HS-5 (cell line): ENCODE results near the gene LDLRAD3.

ENCODE experiments used
- DNase-seq: peaks from one replicate; pipeline ENCODE4 v3.0.0-alpha.2; 2012; ENCODE audit warnings: low read depth

Gene LDLRAD3

GRCh38 chr11:35927682-35928081 is 16.2 kb upstream of the LDLRAD3 start:
- peak; percentile 41 for DNase-seq

- no peak for DNase-seq
Measured at GRCh38 chr11:35928688-35929395, 15.0 kb upstream of the LDLRAD3 start.

- no peak for DNase-seq
Measured at GRCh38 chr11:35930466-35930865, 13.4 kb upstream of the LDLRAD3 start.

- DNase-seq: no peak
Measured at GRCh38 chr11:35932121-35932520, 11.7 kb upstream of the LDLRAD3 start.

- DNase-seq: peak; percentile 38
Measured at GRCh38 chr11:35932681-35933319, 11.1 kb upstream of the LDLRAD3 start.

GRCh38 chr11:35933320-35933871 is 10.5 kb upstream of the LDLRAD3 start:
- DNase-seq: no peak

GRCh38 chr11:35934271-35934670 is 9.6 kb upstream of the LDLRAD3 start:
- no peak for DNase-seq

GRCh38 chr11:35934981-35935380 is 8.9 kb upstream of the LDLRAD3 start:
- no peak for DNase-seq

GRCh38 chr11:35935390-35935789 is 8.5 kb upstream of the LDLRAD3 start:
- DNase-seq: no peak

GRCh38 chr11:35937111-35937510 is 6.8 kb upstream of the LDLRAD3 start:
- DNase-seq: no peak

GRCh38 chr11:35937700-35938099 is 6.2 kb upstream of the LDLRAD3 start:
- no peak for DNase-seq

GRCh38 chr11:35938231-35938630 is 5.6 kb upstream of the LDLRAD3 start:
- DNase-seq: no peak

- DNase-seq: no peak
Measured at GRCh38 chr11:35943309-35943708, 553 bp upstream of the LDLRAD3 start.

GRCh38 chr11:35944503-35945136 is 758 bp downstream of the LDLRAD3 start:
- DNase-seq: no peak

GRCh38 chr11:35945137-35945518 is 1.3 kb downstream of the LDLRAD3 start:
- DNase-seq: no peak

- DNase-seq: no peak
Measured at GRCh38 chr11:35946766-35947165, 2.9 kb downstream of the LDLRAD3 start.

GRCh38 chr11:35947437-35947836 is 3.6 kb downstream of the LDLRAD3 start:
- no peak for DNase-seq

- no peak for DNase-seq
Measured at GRCh38 chr11:35949242-35949641, 5.4 kb downstream of the LDLRAD3 start.

- DNase-seq: no peak
Measured at GRCh38 chr11:35950082-35950481, 6.2 kb downstream of the LDLRAD3 start.

GRCh38 chr11:35951680-35952079 is 7.8 kb downstream of the LDLRAD3 start:
- no peak for DNase-seq

- DNase-seq: no peak
Measured at GRCh38 chr11:35953081-35953760, 9.4 kb downstream of the LDLRAD3 start.

GRCh38 chr11:35954205-35954604 is 10.3 kb downstream of the LDLRAD3 start:
- DNase-seq: no peak

- DNase-seq: no peak
Measured at GRCh38 chr11:35955636-35956035, 11.8 kb downstream of the LDLRAD3 start.
